HG03139 (cell line): ENCODE results near the gene DNAJC5.

ENCODE experiments used
- ATAC-seq: cut with Tn5 transposase; IDR thresholded peaks from one replicate; pipeline ENCODE4 v1.9.1; 2021; ENCODE audit not compliant: unreplicated experiment

Gene DNAJC5

GRCh38 chr20:63883201-63883593 is 11.7 kb upstream of the DNAJC5 start:
- no peak for ATAC-seq

- no peak for ATAC-seq
Measured at GRCh38 chr20:63884506-63885263, 10.2 kb upstream of the DNAJC5 start.

- no peak for ATAC-seq
Measured at GRCh38 chr20:63885264-63886053, 9.5 kb upstream of the DNAJC5 start.

GRCh38 chr20:63886054-63886419 is 8.9 kb upstream of the DNAJC5 start:
- ATAC-seq, result no peak

GRCh38 chr20:63886921-63887320 is 8.0 kb upstream of the DNAJC5 start:
- no peak for ATAC-seq

GRCh38 chr20:63889241-63890200 is 5.4 kb upstream of the DNAJC5 start:
- ATAC-seq, result no peak

- ATAC-seq, result no peak
Measured at GRCh38 chr20:63890201-63890576, 4.7 kb upstream of the DNAJC5 start.

GRCh38 chr20:63890616-63891015 is 4.3 kb upstream of the DNAJC5 start:
- ATAC-seq, result no peak

- ATAC-seq, result no peak
Measured at GRCh38 chr20:63891061-63892002, 3.6 kb upstream of the DNAJC5 start.

- no peak for ATAC-seq
Measured at GRCh38 chr20:63892402-63892801, 2.5 kb upstream of the DNAJC5 start.

GRCh38 chr20:63893999-63894357 is 948 bp upstream of the DNAJC5 start:
- ATAC-seq, result no peak

- ATAC-seq, result peak; percentile 12
Measured at GRCh38 chr20:63895202-63895951, 451 bp downstream of the DNAJC5 start.

- no peak for ATAC-seq
Measured at GRCh38 chr20:63895952-63896263, 982 bp downstream of the DNAJC5 start.

- ATAC-seq, result no peak
Measured at GRCh38 chr20:63896264-63897105, 1.6 kb downstream of the DNAJC5 start.

- no peak for ATAC-seq
Measured at GRCh38 chr20:63897978-63898561, 3.1 kb downstream of the DNAJC5 start.

- ATAC-seq, result no peak
Measured at GRCh38 chr20:63898882-63899558, 4.1 kb downstream of the DNAJC5 start.

- ATAC-seq, result no peak
Measured at GRCh38 chr20:63900413-63900812, 5.5 kb downstream of the DNAJC5 start.
